NCI-H128 (cell line): ENCODE results near the gene CACNA1G.

ENCODE experiments used
- DNase-seq: peaks from one replicate; lab custom pipeline; 2025; ENCODE audit not compliant: unreplicated experiment; lab: John Stamatoyannopoulos, UW

The CACNA1G gene

GRCh38 chr17:50564916-50565315 is 4.4 kb downstream of the CACNA1G start:
- DNase-seq, result no peak

- DNase-seq, result peak; percentile 26
Measured at GRCh38 chr17:50565402-50566350, 5.2 kb downstream of the CACNA1G start.

- no peak for DNase-seq
Measured at GRCh38 chr17:50566886-50567285, 6.4 kb downstream of the CACNA1G start.

GRCh38 chr17:50568659-50569058 is 8.1 kb downstream of the CACNA1G start:
- DNase-seq, result no peak

- DNase-seq, result no peak
Measured at GRCh38 chr17:50569592-50569991, 9.1 kb downstream of the CACNA1G start.

GRCh38 chr17:50570032-50570431 is 9.5 kb downstream of the CACNA1G start:
- DNase-seq, result no peak

- no peak for DNase-seq
Measured at GRCh38 chr17:50570528-50570927, 10.0 kb downstream of the CACNA1G start.

- DNase-seq, result no peak
Measured at GRCh38 chr17:50571681-50572080, 11.2 kb downstream of the CACNA1G start.

- no peak for DNase-seq
Measured at GRCh38 chr17:50572541-50572940, 12.0 kb downstream of the CACNA1G start.

- DNase-seq, result no peak
Measured at GRCh38 chr17:50573866-50574611, 13.5 kb downstream of the CACNA1G start.

- no peak for DNase-seq
Measured at GRCh38 chr17:50575581-50576210, 15.2 kb downstream of the CACNA1G start.

GRCh38 chr17:50576864-50577263 is 16.3 kb downstream of the CACNA1G start:
- no peak for DNase-seq

- no peak for DNase-seq
Measured at GRCh38 chr17:50577451-50577954, 17.0 kb downstream of the CACNA1G start.

- no peak for DNase-seq
Measured at GRCh38 chr17:50578173-50578572, 17.7 kb downstream of the CACNA1G start.

GRCh38 chr17:50579399-50579798 is 18.9 kb downstream of the CACNA1G start:
- no peak for DNase-seq

GRCh38 chr17:50580646-50581045 is 20.1 kb downstream of the CACNA1G start:
- DNase-seq, result no peak

GRCh38 chr17:50581316-50581715 is 20.8 kb downstream of the CACNA1G start:
- DNase-seq, result no peak

GRCh38 chr17:50582741-50583140 is 22.2 kb downstream of the CACNA1G start:
- DNase-seq, result no peak

- DNase-seq, result no peak
Measured at GRCh38 chr17:50583641-50584040, 23.1 kb downstream of the CACNA1G start.

- no peak for DNase-seq
Measured at GRCh38 chr17:50584116-50584515, 23.6 kb downstream of the CACNA1G start.

- no peak for DNase-seq
Measured at GRCh38 chr17:50584749-50585148, 24.2 kb downstream of the CACNA1G start.
